ENCODE data around the gene STOML1.

- TF ChIP-seq, protein P1, sequence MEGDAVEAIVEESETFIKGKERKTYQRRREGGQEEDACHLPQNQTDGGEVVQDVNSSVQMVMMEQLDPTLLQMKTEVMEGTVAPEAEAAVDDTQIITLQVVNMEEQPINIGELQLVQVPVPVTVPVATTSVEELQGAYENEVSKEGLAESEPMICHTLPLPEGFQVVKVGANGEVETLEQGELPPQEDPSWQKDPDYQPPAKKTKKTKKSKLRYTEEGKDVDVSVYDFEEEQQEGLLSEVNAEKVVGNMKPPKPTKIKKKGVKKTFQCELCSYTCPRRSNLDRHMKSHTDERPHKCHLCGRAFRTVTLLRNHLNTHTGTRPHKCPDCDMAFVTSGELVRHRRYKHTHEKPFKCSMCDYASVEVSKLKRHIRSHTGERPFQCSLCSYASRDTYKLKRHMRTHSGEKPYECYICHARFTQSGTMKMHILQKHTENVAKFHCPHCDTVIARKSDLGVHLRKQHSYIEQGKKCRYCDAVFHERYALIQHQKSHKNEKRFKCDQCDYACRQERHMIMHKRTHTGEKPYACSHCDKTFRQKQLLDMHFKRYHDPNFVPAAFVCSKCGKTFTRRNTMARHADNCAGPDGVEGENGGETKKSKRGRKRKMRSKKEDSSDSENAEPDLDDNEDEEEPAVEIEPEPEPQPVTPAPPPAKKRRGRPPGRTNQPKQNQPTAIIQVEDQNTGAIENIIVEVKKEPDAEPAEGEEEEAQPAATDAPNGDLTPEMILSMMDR (IDR thresholded peaks at IDR 0.05; ENCODE audit: low read depth, low read length) = no peak
- no peak for TF ChIP-seq EZH2phosphoT487 (IDR thresholded peaks at IDR 0.05; ENCODE audit: low read depth)
Observed at GRCh38 chr15:73957785-73958184, 34.3 kb downstream of the STOML1 start.

All from OCI-LY3 (cell line).